HPDE6-E6E7 (cell line): Measurements from ENCODE around the gene KIRREL3.

Source experiments
- DNase-seq: peaks from one replicate; pipeline ENCODE4 v3.0.0; 2011; ENCODE audit warnings: missing footprints; ENCODE audit errors: extremely low spot score

Gene KIRREL3

DNA sequence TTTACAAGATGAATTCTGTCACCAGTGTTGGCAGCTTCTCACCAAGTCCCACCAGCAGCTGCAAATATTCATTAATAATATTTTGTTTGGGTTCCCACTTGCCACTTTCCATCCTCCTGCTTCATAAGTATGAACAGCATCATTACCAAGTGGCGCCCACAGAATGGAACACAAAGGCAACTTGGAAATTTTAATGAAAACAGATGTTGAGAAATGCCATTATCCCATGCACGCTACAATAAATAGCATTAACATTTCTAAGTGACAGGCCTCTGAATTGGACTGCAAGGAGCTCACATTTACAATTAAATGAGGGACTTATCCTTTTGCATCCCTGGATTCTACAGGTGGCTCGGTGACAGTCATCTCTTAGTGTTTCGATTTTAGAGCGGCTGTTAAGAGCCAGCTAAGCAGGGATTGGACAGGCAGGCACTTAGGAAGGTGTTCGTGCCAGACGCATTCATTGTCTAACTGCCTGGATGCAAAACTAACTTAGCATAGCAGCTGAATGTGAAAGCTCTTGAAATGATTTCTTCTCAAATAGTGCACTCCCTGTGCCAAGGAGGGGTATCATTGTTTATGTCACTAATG is 170.3 kb downstream of the KIRREL3 start:
- DNase-seq, result no peak

DNA sequence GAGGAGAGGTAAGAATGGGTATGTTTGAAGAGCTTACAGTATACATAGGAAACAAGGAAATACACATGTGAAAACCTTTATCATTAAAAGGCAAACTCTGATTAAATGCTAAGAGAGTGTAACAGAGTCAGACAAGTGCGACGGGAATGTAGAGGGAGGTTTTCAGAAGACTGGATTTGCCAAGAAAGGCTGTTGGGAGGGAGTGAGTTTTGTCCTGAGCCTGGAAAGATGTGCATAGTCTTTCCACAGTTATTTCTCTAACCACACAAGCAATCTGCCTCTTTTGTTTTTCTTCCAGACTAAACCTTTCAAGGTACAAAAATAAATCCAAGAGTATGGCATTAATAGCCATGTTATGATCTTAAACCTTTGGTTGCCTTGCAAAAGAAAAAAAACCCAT is 170.9 kb downstream of the KIRREL3 start:
- DNase-seq, result no peak

DNA sequence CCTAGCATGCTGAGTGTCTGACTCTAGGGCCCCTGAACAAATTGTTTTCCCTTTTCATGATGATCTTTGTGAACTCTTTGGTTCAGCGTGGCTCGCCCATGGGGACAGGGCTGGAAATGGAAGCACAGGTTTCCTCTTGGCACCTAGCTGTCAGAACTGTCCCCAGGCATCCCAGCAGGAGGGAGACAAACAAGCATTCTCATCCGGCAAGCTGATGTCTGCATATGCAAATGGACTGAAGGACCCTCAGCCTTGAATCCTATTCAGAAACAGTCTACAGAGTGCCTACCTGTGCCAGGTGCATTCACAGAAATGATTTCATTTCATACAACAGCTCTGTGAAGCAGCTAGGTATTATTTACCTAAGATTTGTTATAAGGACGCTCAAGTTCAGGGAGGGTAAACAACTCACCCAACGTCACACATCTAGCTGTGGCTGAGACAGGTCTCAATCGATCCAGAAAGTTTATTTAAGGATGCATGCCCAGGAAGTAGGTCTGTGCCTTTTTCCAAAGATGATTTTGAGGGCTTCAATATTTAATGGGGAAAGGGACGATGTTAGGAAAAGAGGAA is 176.4 kb downstream of the KIRREL3 start:
- DNase-seq, result no peak

DNA sequence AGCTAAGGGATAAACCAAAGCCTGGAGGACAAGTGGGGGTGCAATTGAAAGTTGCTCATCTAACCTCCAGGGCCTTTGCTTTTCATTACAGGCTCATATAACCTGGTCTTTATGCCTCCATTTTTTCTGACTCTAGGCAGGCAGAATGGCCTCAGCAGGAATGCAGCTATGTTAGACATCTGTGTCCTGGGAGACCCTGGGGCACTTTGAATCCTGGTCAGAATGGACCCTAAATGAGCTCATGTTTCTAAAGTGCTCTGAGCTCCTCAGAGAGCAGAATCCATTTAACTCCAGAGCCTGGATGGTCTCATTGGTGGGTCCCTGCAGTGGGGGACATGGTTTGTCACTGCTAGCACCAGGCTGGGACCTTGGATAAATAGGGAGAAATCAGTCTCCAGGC is 177.3 kb downstream of the KIRREL3 start:
- no peak for DNase-seq

DNA sequence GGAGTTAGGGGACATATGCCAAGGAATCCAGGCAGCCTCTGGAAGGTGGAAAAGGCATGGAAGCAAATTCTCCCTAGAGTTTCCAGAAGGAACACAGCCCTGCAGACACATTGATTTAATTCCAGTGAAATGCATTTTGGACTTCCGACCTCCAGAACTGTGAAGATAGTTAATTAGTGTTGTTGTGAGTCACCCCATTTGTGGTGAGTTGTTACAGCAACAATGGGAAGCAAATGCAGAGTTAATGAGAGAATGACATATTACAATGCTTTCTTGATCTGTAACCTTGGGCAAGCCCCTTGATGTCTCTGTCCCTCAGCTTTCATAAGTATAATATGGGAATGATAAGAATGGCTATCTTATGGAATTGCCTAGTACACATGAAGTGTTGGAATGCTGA is 178.7 kb downstream of the KIRREL3 start:
- DNase-seq, result no peak

DNA sequence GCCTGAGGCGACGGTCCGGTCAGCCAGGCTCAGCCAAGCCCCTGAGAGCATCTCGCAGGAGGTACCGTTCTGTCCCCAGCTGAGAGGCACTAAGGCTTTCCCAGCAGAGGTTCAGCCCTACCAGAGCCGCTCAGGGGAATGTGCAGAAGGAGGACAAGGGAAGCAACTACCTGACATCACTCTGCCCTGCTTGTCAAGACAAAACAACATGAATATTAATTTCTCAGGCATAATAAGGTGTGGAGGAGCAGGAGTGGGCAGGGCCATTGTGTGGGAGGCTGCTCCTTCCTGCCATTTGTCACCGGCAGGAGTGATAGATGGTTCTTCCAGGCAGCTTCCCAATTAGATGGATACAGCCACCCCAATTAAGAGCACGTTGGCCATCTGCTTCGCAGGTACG is 181.4 kb downstream of the KIRREL3 start:
- DNase-seq, result no peak

DNA sequence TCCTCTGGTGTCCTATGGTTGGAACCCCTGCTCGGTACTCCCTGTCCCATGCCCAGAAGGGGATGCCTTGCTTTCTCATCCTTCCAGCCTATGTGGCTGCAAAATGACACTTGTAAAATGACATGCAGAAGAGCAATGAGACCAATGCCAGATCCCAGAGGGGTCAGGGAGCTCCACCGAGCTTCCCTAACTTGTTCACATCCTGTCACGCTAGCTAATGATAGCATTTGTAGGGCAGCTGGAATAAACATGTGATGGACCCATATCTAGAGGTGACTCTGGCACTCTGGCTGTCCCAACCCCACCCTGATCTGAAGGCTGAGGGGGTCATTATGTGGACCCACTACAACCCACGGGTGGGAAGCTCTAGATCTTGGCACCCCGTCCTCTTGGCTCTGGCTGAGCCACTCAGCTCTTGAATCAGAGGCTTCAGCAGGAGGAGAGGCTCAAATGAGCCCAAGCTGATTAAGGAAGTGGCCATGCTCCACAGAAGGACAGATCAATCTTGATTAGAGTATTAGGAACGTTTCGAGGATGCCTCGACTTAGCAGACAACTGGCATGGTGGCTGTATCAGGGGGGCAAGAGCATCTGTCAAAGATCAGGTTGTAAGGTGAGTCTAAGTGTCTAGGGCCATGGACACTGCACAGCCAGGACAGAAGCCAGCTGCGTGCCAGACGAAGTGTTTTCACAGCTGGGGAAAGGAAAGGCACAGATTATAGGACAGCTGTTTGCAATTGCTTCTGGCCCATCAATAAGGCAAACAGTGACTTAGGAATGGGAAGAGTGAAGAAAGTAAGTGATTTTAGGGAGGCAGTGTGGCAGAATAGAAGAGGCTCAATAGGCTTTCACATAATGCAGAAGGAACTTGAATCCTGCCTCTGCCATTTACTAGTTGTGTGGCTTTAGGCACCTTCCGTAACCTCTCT is 182.8 kb downstream of the KIRREL3 start:
- DNase-seq, result no peak

DNA sequence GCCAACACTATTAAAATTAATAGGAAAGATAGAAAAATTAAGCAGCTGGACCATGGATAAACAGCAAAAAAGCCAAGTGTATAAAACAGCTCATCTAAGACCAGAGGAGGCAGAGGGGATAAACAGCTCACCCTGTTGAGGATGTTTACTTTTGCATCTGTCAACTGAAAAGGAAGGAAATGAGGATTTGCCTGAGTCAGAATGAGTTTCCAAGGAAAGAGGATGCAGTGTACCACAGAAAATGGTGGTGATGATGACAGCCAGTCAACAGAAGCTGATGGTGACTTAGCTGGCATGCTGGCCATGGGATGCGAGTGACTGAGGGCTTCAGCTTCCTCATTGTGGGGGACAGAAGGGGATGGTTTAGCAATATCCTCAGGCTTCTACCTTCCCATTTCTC is 183.5 kb downstream of the KIRREL3 start:
- no peak for DNase-seq

DNA sequence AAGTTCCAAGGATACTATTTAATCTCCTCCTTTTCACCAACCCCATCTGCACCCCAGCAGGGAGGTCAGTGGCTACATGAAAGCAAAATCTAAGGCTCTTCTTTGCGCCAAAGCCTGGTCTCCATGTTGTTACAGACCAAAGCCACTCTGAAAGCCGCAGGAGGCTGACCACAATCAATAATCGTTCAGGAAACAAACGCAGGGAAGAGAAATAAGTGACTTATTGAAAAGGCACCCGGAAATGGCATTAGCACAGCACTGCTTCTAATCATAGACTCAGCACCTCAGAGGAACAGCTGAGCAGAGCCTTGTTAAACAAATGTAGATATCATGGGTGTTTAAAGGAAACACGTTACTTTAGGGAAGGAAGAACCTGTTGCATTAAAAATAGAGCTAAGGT is 183.9 kb downstream of the KIRREL3 start:
- no peak for DNase-seq

DNA sequence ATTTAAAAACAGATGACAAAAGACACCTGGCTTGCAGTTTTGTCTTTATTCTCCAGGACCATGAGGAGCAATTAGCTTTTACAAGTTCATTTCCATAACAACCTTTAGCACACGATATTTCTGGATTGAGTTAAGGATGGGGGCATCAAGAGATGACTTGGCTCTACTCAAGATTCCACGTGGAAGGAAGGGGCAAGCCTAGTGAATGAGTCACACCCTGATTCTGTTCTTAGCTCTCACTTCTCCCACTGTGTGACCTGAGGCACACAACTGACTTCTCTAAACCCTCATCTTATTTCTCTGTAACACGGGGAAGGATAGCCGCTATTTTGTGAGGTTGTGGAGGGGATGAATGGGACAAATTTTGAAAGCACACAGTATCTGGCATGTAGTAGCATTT is 185.5 kb downstream of the KIRREL3 start:
- no peak for DNase-seq

DNA sequence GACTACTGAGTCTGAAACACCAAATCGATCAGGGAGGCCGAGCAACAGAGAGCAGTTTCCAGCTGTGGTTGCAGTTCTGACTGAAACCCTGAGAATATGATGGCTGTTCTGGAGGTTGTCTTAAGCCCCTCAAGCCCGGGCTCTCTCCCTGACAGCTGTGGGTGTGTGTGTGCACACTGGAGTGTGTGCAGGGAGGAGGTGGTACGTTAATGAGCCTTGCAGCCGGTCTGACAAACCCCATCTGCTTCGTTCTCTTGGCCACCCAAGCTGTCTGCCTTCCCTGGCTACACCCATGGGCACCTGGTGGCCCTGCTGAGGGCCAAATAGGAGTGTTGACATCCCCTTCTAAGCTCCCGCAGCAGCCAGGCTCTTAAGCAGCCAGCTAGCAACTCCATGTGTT is 189.8 kb downstream of the KIRREL3 start:
- DNase-seq, result no peak

DNA sequence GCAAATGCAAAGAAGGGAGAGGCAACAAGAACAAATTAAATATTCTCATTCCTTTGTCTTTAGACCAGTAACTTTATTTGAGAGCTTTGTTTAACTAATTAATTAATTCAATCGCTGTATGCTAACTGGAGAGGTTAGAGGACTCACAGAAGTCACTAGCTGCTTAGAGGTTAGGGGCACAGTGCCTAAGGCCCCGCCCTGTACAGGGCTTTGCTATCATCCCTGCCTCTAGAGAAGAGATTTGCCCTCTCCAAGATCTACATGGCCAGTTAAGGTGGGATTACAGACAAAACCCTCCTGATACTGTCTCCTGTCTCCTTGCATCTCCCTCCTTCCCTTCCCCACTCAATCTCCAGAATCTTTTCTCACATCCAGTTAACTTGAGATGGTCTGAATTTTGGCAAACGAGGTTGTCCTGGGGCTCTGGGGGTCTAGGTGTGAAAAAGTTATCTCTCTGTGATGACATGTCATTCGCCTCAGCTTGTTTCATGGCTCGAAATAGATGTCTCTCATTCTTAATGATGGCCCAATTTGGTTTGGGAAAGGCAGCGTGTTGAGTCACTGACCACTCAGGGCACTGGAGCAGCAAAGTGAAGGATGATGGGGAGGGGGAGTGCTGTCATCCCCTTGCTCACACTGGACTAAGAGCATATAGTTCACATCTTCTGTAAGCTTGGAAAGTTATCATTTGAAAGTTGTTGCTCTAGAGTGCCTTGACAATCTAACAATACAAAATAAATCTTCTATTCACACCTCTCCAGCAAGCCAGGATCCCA is 190.9 kb downstream of the KIRREL3 start:
- DNase-seq, result no peak

DNA sequence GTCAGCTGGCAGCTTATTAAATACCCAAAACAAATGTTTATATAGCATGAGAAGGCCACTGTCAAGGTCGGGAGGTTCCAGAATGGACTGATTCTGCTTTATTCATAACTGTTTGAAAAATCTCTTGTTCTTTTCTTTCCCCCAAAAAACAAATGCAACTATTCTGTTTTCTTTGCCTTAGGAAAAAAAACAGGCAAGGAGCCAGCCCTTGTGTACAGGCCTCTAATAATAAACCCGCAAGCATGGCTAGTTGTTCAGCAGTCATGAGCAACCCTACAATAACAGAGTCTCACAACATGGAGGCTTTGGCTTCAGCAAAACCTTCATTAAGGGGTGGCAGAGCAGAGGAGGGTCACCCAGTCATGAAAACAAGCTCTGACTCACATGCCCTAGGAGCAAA is 191.7 kb downstream of the KIRREL3 start:
- DNase-seq, result no peak

DNA sequence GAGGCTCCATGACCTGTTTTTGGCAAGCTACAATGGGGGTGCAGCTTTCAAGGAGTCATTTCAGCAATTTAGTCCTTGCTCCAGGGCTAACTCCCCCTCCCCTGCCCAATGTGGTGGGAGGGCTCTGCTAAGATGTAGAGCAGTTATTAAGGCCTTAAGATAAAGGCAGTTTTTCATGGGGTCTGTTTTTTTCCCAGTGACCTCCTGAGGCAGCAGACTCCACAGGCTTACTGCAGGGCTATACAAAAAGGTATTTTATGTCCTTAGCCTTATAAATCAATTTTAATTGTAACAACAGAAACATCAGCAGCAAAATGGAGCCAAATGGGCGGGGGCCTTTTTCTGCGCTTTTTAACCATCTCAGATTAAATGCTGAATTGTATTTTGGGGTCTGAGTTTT is 192.3 kb downstream of the KIRREL3 start:
- no peak for DNase-seq

DNA sequence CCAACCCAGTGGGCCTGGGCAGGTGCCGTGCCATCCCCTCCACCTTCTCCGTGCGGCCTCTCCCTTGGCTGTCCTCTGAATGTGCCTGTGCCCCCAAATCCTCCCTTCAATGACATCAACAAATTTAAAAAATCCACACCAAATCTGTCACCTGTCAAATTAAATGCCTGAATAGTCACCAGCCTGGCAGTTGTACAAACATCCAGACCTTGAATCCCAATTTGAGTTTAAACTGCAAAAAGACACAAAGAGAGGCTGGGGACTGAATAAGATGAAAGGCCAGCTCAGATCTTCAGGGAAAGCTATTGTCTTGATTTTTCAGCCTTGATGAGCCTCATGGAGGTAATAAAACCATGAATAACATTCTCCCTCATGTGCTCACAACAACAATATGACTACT is 194.7 kb downstream of the KIRREL3 start:
- no peak for DNase-seq

DNA sequence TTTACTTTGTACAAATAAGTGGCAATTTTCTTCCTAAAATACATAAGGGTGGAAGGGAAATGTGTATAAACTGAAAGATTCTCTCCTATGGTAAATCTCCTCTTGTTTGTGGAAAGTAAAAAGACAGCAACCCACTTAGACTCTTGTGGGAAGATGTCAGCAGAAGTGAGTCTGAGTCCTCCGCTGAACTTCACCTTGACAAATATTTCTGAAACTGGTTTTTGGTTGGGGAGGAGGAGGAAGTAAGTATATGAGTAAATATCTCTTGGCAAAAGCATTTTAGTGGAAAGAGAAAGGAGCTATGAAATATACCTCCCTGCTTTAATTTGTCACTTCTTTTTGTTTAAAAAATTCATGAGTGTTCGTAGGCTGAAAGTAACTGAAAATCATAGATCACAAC is 196.2 kb downstream of the KIRREL3 start:
- DNase-seq, result no peak

DNA sequence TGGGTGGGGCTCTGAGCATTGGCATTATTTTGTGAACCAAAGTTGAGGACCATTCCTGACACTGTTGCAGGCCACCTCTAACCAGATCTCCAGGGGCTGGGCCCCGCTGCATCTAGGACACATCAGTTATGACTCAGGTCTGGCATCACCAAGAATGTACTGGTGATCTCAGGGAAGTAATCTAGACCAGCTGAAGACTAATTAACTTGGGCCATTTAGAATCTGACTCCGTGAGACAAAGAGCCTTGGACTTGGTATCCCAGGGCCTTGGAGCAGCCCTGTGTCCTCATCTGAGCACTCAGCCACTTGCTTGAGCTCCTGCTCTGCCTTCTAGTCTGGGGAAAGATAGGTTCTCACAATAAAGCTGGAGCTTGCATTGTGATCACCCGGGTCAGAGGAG is 200.6 kb downstream of the KIRREL3 start:
- DNase-seq, result no peak

DNA sequence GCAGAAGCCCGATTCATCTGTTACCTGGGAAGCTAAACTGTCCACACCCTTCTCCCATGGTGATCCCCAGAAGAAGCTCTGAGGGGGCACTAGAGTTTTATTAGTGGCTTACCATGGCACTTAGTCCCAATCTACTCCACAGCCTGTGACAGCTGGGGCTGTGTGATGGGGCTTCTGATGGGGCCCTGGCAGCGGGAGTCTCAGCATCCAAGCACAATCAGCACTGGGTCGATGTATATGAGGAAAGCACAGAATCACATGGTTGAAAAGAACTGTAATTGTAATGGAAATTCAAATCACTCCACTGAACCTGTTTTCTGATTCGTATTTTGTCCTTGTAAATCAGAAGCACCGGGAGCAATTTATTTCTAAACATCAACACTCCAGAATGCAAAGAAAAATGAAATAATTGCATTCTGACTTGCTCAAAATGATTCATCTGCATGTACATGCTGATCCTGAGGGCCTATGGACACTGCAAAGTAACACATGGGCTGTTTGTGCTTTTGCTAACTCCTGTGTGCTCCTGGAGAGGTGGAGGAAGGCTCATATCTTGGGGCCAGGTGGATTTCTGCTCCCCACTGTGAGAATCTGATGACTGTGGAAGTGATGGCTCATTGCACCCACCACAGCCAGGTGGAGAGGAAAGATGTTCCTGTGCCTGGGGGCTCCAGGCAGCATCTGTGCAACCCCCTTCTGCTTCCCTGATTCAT is 203.0 kb downstream of the KIRREL3 start:
- DNase-seq, result no peak

DNA sequence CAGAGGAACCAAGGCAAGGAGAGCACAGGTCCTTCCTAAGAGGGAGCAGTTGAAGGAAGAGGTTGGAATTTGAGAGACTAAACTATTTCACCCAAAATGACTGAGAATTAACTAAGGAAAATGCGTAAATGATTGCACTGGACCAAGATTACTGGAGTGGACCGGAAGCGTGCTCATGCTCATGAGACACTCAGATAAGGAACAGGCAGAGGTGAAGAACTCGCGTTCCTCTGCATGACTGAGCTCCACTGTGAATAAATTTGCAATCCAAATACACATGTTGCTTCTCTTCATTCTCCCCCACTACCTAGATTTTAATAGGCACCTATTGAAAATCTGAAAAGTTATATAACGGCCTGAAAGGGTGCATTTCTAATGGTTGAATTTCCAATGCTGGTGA is 207.0 kb downstream of the KIRREL3 start:
- DNase-seq, result no peak

DNA sequence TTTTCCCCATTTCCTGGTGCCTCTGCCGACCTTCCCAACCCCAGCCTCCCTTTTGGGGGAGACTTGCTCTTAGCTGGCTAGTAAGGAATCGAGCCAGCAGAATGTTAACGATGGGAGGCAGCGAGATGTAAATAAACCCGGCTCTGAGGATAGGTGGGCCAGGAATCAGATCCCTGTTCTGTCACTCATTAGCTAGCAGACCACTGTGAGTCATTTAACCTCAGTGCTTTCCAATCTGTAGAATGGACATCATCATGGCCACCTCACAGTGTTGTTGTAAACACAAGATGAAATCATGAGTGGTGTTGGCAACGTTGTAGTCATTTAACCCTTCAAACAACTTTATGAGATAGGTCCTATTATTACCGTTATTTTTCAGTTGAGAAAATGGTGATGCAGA is 208.6 kb downstream of the KIRREL3 start:
- DNase-seq, result no peak

DNA sequence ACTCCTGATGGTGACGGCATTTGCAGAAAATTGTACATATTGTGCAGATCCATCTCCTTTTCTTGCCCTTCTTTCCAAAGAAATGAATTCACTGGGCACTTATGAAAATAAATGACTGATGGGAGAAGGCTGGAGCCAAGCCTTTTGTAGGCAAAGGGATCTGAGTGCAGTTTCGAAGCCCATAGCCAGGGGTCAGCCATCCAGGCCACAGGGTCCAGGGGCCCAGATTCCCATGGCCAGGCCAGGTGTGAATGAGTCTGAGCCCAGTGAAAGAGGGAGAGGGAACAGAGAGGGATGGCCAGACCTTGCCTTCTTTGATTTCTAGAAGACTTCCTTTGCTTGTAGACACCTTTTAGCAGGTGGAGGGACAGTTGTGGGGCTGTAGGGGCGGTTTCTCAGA is 209.1 kb downstream of the KIRREL3 start:
- no peak for DNase-seq
